Activated CD4-positive, alpha-beta T cell treated with anti-CD3 and anti-CD28 coated beads for 48 hours (primary cell): ENCODE measurements around the gene SGPL1.

Experiments
- DNase-seq: peaks from one replicate; pipeline ENCODE4 v3.0.0-alpha.2; 2020

The SGPL1 gene

DNA sequence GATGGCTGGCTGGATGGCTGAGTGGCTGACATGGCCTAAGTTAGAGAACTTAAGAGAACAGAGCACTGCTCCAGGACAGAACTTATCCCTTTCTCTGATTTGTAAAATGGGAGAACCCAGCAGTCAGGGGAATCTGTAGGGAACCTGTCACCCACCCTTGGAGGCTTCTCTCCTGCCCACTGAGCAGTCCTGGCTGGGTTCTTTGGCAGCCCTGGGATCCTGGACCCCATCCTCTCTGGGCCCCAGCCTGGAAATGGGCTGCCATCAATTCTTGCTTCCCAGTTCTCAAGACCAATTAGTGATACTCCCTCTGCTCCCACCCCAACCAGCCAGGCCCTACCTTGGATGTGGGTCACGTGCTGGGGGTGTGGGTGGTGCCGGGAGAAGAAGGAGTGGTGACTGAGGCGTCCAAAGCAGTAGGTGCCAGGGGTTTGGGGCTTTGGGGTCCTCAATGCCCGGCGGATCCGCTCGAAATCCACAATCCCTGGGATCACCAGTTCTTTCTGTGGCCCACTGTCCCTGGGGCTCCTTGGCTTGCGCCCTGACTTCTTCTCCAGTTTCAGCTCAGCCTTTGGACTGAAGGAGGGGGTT, 34.2 kb upstream of the SGPL1 start:
- no peak for DNase-seq

- DNase-seq = no peak
Observed at GRCh38 chr10:70782086-70782745, 33.5 kb upstream of the SGPL1 start.

- no peak for DNase-seq
Observed at GRCh38 chr10:70782746-70783680, 32.7 kb upstream of the SGPL1 start.

- DNase-seq = no peak
Observed at GRCh38 chr10:70784016-70784415, 31.7 kb upstream of the SGPL1 start.

GRCh38 chr10:70784471-70784870, 31.3 kb upstream of the SGPL1 start:
- DNase-seq = no peak

GRCh38 chr10:70785190-70785589, 30.6 kb upstream of the SGPL1 start, which contains the start of gene TBATA:
TBATA (minus strand) TSS chr10:70785377; CDS start chr10:70783379, 1,998 bp downstream.
- no peak for DNase-seq

DNA sequence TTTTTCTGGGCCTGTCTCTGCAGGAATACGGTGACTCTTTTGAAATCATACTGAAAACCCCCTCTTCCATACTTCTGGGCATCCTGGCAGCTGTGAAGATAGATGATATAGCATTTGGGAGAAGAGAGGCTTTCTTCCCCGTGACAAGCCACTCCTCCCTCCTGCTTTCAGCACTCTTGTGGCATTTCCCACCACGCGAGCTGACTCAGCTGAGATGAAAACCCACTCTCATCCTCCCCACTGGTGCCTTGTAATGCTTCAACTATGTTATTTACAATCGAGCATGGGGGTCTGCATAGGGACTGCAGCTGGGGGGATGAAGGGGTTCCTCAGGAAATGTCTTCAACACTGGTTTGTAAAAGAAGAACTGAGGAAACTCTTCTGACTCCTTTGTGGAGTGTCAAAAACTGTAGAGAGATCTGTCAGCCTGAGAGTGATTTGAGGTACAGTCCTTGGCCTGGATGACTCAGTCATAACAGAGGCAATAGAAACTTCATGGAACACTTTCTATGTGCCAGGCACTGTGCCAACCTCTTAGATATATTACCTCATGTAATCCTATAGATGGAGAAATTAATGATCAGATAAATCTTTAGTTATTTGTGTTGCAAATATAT, 28.8 kb upstream of the SGPL1 start:
- DNase-seq = peak; percentile 33

DNA sequence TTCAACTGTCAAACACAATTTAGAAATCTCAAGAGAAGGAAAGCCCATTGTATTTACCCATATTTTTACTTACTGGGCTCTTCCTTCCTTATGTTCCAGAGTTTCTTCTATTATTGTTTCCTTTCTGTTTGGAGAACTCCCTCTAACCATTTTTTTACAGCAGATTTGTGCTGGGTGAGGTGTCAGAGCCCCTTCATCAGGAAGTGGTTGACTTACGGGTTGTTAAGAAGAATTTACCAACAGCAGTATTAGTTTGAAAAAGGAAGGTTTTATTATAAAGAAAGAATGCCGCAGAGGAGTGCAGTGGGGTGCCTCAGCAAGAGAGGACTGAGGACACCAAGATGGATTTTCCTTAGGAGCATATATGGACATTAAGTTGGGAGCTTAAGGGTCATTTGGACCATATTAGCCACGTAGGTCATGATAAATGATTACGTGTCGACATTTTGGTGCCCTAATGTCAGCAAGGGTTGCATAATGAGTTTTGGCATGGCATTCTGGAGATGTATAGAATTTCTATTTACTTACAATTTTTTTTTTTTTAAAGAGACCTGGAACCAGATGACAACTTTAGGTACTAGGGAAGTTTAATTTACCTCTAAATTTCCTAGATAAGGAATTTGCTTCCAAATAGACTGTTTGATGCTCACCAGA, 24.2 kb upstream of the SGPL1 start:
- DNase-seq = no peak

- DNase-seq = no peak
Observed at GRCh38 chr10:70795613-70796012, 20.1 kb upstream of the SGPL1 start.

GRCh38 chr10:70797840-70798239, 17.9 kb upstream of the SGPL1 start:
- no peak for DNase-seq

DNA sequence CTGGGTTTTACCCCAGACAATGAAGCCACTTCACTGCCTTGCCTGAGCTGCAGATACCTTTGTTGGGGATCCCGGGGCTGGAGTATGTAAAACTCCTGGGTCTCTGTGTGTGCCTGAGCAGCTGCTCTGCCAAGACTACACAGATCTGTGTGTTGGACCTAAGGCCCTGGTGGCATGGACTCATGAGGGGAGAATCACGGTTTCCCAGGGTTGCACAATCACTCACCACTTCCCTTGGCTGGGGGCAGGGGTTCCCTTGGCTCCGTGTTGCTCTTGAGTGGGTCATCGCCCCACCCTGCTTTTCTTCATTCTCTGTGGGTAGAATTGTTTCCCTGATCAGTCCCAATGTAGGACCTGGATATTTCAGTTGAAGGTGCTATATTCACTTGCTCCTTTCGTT, 16.6 kb upstream of the SGPL1 start:
- no peak for DNase-seq

DNA sequence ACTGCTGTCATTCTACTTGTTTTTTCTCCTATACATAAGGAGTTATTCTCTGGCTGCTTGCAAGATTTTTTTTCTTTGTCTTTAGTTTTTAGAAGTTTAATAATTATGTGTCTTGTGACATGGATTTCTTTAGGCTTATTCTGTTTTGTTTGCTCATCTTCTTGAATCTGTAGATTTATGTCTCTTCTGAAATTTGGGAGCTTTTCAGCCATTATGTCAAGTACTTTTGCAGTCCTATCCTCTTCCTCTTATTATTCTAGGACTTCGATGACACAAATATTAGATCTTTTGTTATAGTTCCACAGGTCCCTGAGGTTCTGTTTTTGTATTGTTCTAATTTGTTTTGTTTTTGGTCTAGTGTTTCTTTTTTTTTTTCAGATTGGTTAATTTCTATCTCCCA, 13.9 kb upstream of the SGPL1 start:
- DNase-seq = no peak

DNA sequence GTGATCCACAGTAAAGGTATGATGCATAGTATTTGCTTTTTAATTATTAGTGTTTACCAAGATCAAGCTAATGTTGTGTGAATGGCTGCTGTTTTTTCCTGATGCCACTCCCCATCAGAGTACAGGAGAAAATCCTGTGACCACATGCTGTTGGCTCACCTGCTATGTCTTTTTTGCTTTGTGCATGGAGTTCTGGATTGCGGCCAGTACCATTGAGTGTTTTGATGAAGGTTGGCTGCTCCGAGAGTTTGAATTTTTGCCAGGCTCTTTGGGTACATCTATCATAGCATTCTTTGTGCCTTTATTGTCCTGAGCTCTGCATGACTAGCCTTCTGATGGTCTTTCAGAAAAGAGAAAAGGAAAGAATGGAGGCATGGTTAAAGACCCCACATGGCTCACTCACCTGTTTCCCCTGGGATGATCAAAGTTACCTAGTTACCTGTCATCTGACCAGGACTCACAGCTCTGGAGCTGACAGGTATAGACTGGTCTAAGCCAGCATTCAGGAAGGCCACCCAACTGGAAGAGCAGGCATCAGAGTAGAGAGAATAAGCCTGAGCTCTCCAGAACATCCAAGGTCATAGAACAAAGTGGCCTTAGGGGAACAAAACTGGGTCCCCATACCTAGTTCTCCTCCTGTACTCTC, 11.8 kb upstream of the SGPL1 start:
- DNase-seq = no peak

GRCh38 chr10:70804421-70804808, 11.3 kb upstream of the SGPL1 start:
- no peak for DNase-seq

DNA sequence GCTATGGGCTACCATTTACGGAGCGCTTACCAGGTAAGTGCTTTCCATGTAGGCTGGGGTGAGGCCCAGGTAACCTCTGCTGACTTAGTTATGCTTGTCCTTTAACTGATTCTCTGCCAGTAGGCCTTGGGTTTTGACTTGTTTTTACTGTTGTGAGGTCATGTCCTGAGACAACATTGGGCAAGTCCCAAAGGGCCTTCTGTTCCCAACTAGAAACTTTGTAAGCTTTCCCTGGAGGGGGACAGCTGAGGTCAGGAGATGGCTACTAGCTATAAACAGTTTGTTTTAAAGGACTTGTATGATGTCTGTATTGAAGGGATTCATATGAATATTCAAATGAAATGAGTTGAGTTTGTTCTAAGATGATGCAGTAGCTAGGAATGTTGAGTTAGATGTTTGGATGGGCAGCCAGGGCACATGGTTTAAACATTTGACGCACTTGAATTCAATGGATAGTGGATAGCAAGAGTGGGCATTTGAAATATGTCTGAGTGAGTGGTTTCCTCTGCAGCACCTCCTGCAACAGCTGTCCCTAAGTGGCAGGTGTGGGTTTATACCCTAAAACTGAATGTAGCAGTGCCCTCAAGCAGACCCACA, 10.0 kb upstream of the SGPL1 start:
- DNase-seq = no peak

DNA sequence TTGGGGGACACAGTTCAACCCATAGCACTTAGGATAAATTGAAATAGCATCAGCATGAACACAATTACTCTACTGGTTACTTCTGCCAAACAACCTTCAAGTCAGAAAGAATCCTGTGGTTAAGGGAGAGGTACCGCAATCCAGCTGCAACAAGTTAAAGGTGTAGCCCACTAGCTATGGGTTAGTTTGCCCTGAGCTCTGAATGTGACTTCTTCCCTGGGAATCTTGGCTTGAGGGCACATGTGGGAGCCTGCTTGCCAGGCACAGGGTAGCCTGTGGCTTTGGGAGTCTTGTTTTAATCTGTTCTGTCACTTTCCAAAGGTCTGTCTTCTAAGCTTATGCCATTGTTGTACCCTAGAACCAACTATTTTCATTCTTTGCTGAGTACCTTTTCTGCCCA, 8.9 kb upstream of the SGPL1 start:
- no peak for DNase-seq

- no peak for DNase-seq
Observed at GRCh38 chr10:70807556-70807955, 8.2 kb upstream of the SGPL1 start.

DNA sequence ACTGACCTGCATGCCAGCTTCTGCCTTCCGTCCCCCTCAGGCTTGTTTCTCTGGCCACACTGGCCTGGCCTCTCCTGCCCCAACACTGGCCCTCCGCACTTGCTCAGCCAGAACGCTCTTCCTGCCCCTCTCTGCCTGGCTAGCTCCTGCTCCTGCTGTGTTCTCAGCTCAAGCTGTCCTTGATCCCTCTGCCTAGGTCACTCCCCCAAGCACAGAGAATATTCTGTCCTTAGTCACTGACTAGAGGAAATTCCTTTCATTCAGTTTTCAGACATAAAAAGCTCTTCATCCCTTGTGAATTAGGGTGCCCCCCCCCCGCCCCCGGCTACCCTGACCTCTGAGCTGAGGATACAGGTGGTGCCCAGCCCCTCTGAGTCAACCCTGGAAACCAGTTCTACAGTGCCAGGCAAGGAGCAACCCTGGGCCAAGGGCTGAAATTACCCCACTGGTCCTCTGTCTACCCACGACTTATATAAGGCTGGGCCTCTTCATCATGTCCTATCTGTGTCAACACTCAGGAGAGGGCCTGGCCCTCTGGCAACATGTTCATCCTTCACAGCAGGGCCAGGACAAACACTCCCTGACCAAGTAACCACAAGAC, 6.6 kb upstream of the SGPL1 start:
- DNase-seq = no peak

GRCh38 chr10:70809726-70810125, 6.0 kb upstream of the SGPL1 start:
- DNase-seq = no peak

GRCh38 chr10:70810967-70811366, 4.8 kb upstream of the SGPL1 start:
- DNase-seq = no peak

GRCh38 chr10:70811881-70812280, 3.9 kb upstream of the SGPL1 start:
- DNase-seq = no peak

DNA sequence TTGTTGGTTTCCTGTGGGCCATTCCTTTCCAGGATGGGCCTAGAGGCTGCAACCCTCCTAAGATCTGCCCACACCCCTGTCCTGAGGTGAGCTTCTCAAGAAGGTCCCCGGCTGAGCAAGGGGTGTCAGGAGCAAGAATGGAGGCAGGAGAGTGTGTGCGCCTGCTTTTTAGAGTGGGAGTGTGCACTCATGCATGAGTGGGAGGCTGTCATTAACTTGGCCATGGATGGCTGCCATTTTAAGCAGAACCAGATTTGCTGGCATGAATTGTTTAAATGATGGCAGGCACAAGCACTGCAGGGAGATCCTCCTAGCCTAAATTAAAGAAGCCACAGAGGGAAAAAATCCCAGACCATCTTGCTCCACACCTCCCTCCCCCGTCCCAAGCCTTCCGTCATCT, 2.9 kb upstream of the SGPL1 start:
- no peak for DNase-seq
